ENCODE data around the gene PUS1.

The PUS1 gene

GRCh38 chr12:131903270-131904255, 25.5 kb upstream of the PUS1 start:
- no peak for DNase-seq

- DNase-seq, result no peak
These were observed 24.7 kb upstream of the PUS1 start for GRCh38 chr12:131904346-131904745.

GRCh38 chr12:131905081-131905629, 23.9 kb upstream of the PUS1 start:
- DNase-seq, result no peak

GRCh38 chr12:131905630-131906091, 23.4 kb upstream of the PUS1 start:
- DNase-seq, result no peak

GRCh38 chr12:131907379-131908091, 21.5 kb upstream of the PUS1 start:
- no peak for DNase-seq

GRCh38 chr12:131908092-131909080, 20.7 kb upstream of the PUS1 start:
- no peak for DNase-seq

GRCh38 chr12:131909081-131909751, 19.9 kb upstream of the PUS1 start:
- DNase-seq, result no peak

- DNase-seq, result no peak
These were observed 19.3 kb upstream of the PUS1 start for GRCh38 chr12:131909752-131910219.

GRCh38 chr12:131910302-131911027, 18.6 kb upstream of the PUS1 start:
- no peak for DNase-seq

GRCh38 chr12:131911028-131911650, 17.9 kb upstream of the PUS1 start:
- no peak for DNase-seq

GRCh38 chr12:131911851-131912477, 17.1 kb upstream of the PUS1 start:
- no peak for DNase-seq

GRCh38 chr12:131912518-131913274, 16.4 kb upstream of the PUS1 start:
- no peak for DNase-seq

GRCh38 chr12:131913666-131914065, 15.4 kb upstream of the PUS1 start:
- no peak for DNase-seq

- DNase-seq, result no peak
These were observed 14.8 kb upstream of the PUS1 start for GRCh38 chr12:131914179-131914702.

- no peak for DNase-seq
These were observed 13.9 kb upstream of the PUS1 start for GRCh38 chr12:131915000-131915689.

- DNase-seq, result no peak
These were observed 13.3 kb upstream of the PUS1 start for GRCh38 chr12:131915823-131916222.

- no peak for DNase-seq
These were observed 12.6 kb upstream of the PUS1 start for GRCh38 chr12:131916306-131917138.
